Measurements from ENCODE around the gene SLX9. TPM values are rescaled to one million over a fixed set of nuclear protein-coding genes. Genes with fewer than 3 reads are reported as not detected.

SLX9 gene
- total RNA-seq, 1 experiment from 2014 or later: 58.7 TPM

DNA sequence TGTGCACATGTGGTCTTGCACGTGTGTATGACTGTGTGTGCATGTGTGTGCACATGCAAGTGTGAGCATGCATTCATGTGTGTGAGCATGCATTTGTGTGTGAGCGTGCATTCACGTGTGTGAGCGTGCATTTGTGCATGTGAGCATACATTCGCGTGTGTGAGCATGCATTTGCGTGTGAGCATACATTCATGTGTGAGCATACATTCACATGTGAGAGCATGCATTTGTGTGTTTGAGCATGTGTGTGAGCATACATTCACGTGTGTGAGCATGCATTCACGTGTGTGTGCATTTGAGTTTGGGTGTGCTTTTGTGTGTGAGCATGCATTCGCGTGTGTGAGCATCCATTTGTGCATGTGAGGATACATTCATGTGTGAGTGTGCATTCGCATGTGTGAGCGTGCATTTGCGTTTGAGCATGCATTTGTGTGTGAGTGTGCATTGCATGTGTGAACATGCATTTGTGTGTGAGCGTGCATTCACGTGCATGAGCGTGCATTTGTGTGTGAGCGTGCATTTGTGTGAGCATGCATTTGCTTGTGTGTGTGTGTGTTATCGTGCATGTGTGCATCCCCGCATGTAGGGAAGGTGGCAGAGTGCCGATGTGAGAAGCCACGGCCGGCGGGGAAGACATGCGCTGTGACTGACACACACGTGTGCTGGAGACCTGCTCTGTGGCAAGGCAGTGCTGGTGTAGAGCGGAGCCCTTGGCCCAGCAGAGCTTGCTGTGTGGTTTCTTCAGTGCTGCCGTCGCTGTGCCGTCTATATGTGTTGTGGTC is 37.4 kb upstream of the SLX9 start:
- Mint-ChIP-seq H3K36me3 (ENCODE audit: insufficient read depth, unreplicated experiment) (peaks cover 8% of the 10 kb centered on the region), H3K4me1 (ENCODE audit: insufficient read depth, unreplicated experiment) (no peaks in the 10 kb centered on the region), H3K27me3 (ENCODE audit: insufficient read depth, unreplicated experiment) (no peaks in the 10 kb centered on the region), H3K27ac (ENCODE audit: low read depth, unreplicated experiment) (no peak overlapping the region), H3K9me3 (ENCODE audit: unreplicated experiment) (no peaks in the 10 kb centered on the region), H3K4me3 (ENCODE audit: unreplicated experiment) (no peak overlapping the region)
- no peak for DNase-seq (ENCODE audit: unreplicated experiment)
- intact Hi-C loops (cut with micrococcal nuclease): no loop called here
- no TSS peak for BruUV-seq (replicated peaks)
- TF ChIP-seq, protein P1, sequence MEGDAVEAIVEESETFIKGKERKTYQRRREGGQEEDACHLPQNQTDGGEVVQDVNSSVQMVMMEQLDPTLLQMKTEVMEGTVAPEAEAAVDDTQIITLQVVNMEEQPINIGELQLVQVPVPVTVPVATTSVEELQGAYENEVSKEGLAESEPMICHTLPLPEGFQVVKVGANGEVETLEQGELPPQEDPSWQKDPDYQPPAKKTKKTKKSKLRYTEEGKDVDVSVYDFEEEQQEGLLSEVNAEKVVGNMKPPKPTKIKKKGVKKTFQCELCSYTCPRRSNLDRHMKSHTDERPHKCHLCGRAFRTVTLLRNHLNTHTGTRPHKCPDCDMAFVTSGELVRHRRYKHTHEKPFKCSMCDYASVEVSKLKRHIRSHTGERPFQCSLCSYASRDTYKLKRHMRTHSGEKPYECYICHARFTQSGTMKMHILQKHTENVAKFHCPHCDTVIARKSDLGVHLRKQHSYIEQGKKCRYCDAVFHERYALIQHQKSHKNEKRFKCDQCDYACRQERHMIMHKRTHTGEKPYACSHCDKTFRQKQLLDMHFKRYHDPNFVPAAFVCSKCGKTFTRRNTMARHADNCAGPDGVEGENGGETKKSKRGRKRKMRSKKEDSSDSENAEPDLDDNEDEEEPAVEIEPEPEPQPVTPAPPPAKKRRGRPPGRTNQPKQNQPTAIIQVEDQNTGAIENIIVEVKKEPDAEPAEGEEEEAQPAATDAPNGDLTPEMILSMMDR (IDR thresholded peaks at IDR 0.05; ENCODE audit: unreplicated experiment): no peak
- CTCF ChIA-PET: no interaction called here
- POLR2A ChIA-PET: no interaction called here

DNA sequence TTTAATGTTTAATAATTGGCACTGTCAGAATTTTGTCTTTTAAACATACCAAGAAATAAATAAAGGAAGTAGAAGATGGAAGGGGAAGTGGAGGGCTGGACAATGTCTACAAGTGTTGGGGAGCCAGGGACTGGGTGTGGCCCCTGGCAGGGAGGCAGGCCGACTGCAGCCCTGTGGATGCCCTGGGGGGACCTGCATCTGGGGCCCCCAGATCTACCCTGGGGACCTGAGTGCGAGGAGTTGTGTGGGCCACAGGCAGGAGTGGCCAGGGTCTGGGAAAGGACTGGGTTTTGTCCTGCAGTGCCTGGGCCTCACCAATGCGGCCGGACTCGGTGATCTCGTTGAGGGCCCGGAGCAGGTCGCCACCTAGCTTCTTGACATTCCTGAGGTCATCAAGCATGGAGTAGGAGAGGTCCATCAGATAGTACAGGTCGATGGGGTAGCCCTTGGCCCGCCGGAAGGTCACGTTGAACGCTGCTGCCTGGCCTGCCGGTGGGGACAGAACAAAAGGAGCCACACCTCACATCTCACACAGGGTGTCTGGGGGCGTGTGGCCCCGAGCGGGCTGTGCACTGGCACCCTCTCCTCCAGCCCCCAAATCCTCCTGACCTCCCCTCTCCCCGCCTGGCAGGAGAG is 36.7 kb upstream of the SLX9 start:
- ChIA-PET POLR2A (no interaction called here), CTCF (no interaction called here)
- no TSS peak for BruUV-seq (replicated peaks)
- Mint-ChIP-seq H3K27ac (ENCODE audit: low read depth, unreplicated experiment) (no peak overlapping the region), H3K4me1 (ENCODE audit: insufficient read depth, unreplicated experiment) (no peaks in the 10 kb centered on the region), H3K36me3 (ENCODE audit: insufficient read depth, unreplicated experiment) (peaks cover 8% of the 10 kb centered on the region), H3K27me3 (ENCODE audit: insufficient read depth, unreplicated experiment) (no peaks in the 10 kb centered on the region), H3K9me3 (ENCODE audit: unreplicated experiment) (no peaks in the 10 kb centered on the region), H3K4me3 (ENCODE audit: unreplicated experiment) (no peak overlapping the region)
- no peak for DNase-seq (ENCODE audit: unreplicated experiment)
- TF ChIP-seq, protein P1 (IDR thresholded peaks at IDR 0.05; ENCODE audit: unreplicated experiment): no peak
- intact Hi-C loops (cut with micrococcal nuclease): no loop called here

DNA sequence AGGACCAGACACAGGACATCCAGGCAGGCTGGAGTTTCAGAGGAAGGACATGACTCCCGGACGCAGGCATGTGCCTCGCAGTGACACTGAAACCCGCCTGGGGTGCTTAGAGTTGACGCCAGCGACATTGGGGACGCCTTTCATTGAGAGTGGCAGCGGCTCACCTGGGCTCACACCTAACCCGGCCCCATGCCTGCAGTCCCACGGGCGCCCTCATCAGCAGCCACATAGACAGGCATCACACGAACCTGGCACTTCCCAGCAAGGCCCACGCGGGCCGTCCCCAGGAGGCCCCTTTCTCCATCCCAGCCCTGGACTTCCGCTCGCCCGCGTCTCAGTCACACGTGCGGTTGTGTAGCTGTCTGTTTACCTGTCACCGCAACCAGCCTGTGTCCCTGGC is 36.1 kb upstream of the SLX9 start:
- intact Hi-C loops (cut with micrococcal nuclease): no loop called here
- CTCF ChIA-PET: no interaction called here
- H3K27ac Mint-ChIP-seq (ENCODE audit: low read depth, unreplicated experiment): no peak overlapping the region
- H3K36me3 Mint-ChIP-seq (ENCODE audit: insufficient read depth, unreplicated experiment): peaks cover 8% of the 10 kb centered on the region
- no peaks in the 10 kb centered on the region for H3K9me3 Mint-ChIP-seq (ENCODE audit: unreplicated experiment)
- H3K27me3 Mint-ChIP-seq (ENCODE audit: insufficient read depth, unreplicated experiment): no peaks in the 10 kb centered on the region
- POLR2A ChIA-PET: no interaction called here
- BruUV-seq (replicated peaks): no TSS peak
- TF ChIP-seq, protein P1 (IDR thresholded peaks at IDR 0.05; ENCODE audit: unreplicated experiment): no peak
- no peak overlapping the region for H3K4me3 Mint-ChIP-seq (ENCODE audit: unreplicated experiment)
- no peak for DNase-seq (ENCODE audit: unreplicated experiment)
- H3K4me1 Mint-ChIP-seq (ENCODE audit: insufficient read depth, unreplicated experiment): no peaks in the 10 kb centered on the region

DNA sequence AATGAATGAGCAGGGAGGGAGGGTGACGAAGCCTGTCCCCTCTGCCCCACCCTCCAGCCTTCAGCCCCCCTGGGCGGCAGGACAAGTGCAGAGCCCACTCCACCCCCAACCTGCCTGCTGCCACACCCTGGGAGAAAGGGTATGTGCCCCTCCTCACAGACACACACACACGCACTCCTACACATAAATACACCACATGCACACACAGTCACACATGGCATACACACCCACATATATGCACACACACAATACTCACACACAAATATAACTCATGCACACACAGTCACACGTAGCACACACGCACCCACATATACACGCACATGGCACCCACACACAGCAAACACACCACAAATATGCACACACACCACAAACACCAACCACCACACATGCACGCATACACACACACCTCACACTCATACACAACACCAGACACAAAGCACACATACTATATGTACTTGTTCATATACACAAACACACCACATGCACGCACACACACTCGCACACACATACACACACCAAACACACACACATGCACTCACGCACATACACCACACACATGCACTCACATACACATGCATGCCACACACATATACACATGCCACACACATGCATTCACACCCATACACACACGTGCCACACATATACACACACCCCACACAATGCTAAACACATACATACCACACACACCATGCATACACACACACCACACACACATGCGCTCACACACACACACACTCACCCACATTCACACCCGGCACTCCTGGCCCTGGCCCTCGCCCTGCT is 35.5 kb upstream of the SLX9 start:
- DNase-seq (ENCODE audit: unreplicated experiment): no peak
- Mint-ChIP-seq H3K4me3 (ENCODE audit: unreplicated experiment) (no peak overlapping the region), H3K27ac (ENCODE audit: low read depth, unreplicated experiment) (no peak overlapping the region), H3K36me3 (ENCODE audit: insufficient read depth, unreplicated experiment) (peaks cover 8% of the 10 kb centered on the region), H3K27me3 (ENCODE audit: insufficient read depth, unreplicated experiment) (no peaks in the 10 kb centered on the region), H3K4me1 (ENCODE audit: insufficient read depth, unreplicated experiment) (no peaks in the 10 kb centered on the region), H3K9me3 (ENCODE audit: unreplicated experiment) (no peaks in the 10 kb centered on the region)
- intact Hi-C loops (cut with micrococcal nuclease): no loop called here
- CTCF ChIA-PET: no interaction called here
- no TSS peak for BruUV-seq (replicated peaks)
- TF ChIP-seq, protein P1 (IDR thresholded peaks at IDR 0.05; ENCODE audit: unreplicated experiment): no peak
- POLR2A ChIA-PET: no interaction called here

All from MCF 10A (cell line).